Thyroid gland (tissue), 4 donors: ENCODE results near the gene HKDC1. TPM values are rescaled to one million over a fixed set of nuclear protein-coding genes. Genes with fewer than 3 reads are reported as not detected.

ENCODE experiments used
- DNase-seq, 2 donors: peaks; one replicate each; pipeline ENCODE4 v3.0.0-alpha.2; 2019
- H3K27ac ChIP-seq, 3 donors: fragments of 200-600 bp; sonication (generic); 1 replicate in 2 of 3; 2 replicates in 1 of 3; pipeline ENCODE4 v1.5.1; 2016 to 2019; ENCODE audit warnings: mild to moderate bottlenecking in 1 of 3, moderate library complexity in 1 of 3
- H3K27me3 ChIP-seq: fragments of 200-600 bp; sonication (generic); one replicate; pipeline ENCODE4 v1.5.1; 2019
- H3K36me3 ChIP-seq, 2 donors: fragments of 200-600 bp; sonication (generic); one replicate each; pipeline ENCODE4 v1.5.1; 2016 to 2019
- H3K4me1 ChIP-seq, 2 donors: fragments of 200-600 bp; sonication (generic); one replicate each; pipeline ENCODE4 v1.5.1; 2017 to 2019
- H3K4me3 ChIP-seq, 3 donors: fragments of 200-600 bp; sonication (generic); replicated peaks in 1 of 3; 1 replicate in 2 of 3; 2 replicates in 1 of 3; pipeline ENCODE4 v1.5.1; 2016; ENCODE audit warnings: mild to moderate bottlenecking in 1 of 3
- H3K9me3 ChIP-seq: fragments of 200-600 bp; sonication (generic); one replicate; pipeline ENCODE4 v1.5.1; 2017
- POLR2A ChIP-seq, 2 donors: fragments of 450-650 bp; IDR thresholded peaks; one replicate each; pipeline ENCODE4 v1.6.1; 2017; ENCODE audit warnings: antibody characterized with exemption in 2 of 2, mild to moderate bottlenecking in 2 of 2, moderate library complexity in 1 of 2
- WGBS, 2 donors: methylation state at CpG; one replicate each; pipeline ENCODE4 v1.1.5; 2017; 5-methylcytosine and 5-hydroxymethylcytosine counted together
- intact Hi-C: fragments of 100-400 bp; cut with DNase I; formaldehyde crosslinking; loops from one replicate; pipeline ENCODE4 v1.15.1; 2023
- total RNA-seq, 4 donors: library from RNA; depleted of rRNA; stranded (reverse); fragments of >200 nt; gene quantifications; one replicate each; pipeline ENCODE4 v1.2.3, GENCODE V29; 2016
- TF ChIP-seq, protein P1 (sequence below), 6 experiments: fragments of 200-600 bp in 3 of 6; fragments of 450-650 bp in 3 of 6; sonication (generic) in 3 of 6; IDR thresholded peaks; one replicate each; pipeline ENCODE4 v1.5.1; 2016 to 2019; ENCODE audit warnings: antibody characterized with exemption in 6 of 6, mild to moderate bottlenecking in 2 of 6, inconsistent platforms in 1 of 6, moderate library complexity in 1 of 6

Gene HKDC1
- total RNA-seq, 4 donors from 2014 or later = 2.4 to 21.1 (median 8.5) TPM

DNA sequence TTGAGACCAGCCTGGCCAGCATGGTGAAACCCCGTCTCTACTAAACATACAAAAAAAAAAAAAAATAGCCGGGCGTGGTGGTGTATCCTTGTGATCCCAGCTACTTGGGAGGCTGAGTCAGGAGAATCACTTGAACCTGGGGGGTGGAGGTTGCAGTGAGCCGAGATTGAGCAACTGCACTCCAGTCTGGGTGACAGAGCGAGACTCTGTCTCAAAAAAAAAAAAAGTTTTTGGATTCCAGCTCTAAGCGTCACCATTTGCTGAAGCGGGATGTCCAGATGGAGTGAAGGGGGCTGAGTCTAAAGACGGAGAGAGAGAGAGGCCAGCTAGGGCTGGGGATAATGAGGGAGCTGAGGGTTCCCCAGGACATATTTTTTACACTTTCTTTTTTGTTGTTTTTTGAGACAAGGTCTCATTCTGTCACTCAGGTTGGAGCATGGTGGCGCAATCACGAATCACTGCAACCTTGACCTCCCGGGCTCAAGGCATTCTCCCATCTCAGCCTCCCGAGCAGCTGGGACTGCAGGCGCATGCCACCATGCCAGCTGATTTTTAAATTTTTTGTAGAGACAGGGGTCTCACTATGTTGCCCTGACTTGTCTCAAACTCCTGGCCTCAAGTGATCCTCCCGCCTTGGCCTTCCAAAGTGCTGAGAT lies 48.8 kb downstream of the HKDC1 start:
- H3K4me1 ChIP-seq = no peaks in the 10 kb centered on the region
- no peak overlapping the region for H3K27ac ChIP-seq
- intact Hi-C loops = no loop called here
- no peaks in the 10 kb centered on the region for H3K9me3 ChIP-seq
- no peak for DNase-seq
- no peaks in the 10 kb centered on the region for H3K27me3 ChIP-seq
- H3K4me3 ChIP-seq = no peak overlapping the region
- no peaks in the 10 kb centered on the region for H3K36me3 ChIP-seq
- TF ChIP-seq, protein P1, sequence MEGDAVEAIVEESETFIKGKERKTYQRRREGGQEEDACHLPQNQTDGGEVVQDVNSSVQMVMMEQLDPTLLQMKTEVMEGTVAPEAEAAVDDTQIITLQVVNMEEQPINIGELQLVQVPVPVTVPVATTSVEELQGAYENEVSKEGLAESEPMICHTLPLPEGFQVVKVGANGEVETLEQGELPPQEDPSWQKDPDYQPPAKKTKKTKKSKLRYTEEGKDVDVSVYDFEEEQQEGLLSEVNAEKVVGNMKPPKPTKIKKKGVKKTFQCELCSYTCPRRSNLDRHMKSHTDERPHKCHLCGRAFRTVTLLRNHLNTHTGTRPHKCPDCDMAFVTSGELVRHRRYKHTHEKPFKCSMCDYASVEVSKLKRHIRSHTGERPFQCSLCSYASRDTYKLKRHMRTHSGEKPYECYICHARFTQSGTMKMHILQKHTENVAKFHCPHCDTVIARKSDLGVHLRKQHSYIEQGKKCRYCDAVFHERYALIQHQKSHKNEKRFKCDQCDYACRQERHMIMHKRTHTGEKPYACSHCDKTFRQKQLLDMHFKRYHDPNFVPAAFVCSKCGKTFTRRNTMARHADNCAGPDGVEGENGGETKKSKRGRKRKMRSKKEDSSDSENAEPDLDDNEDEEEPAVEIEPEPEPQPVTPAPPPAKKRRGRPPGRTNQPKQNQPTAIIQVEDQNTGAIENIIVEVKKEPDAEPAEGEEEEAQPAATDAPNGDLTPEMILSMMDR (IDR thresholded peaks at IDR 0.05) = no peak
- no peak for TF ChIP-seq POLR2A (IDR thresholded peaks at IDR 0.05)
- WGBS, 2 donors = 88 to 94% methylated on average over 14 of the region's 14 CpGs

DNA sequence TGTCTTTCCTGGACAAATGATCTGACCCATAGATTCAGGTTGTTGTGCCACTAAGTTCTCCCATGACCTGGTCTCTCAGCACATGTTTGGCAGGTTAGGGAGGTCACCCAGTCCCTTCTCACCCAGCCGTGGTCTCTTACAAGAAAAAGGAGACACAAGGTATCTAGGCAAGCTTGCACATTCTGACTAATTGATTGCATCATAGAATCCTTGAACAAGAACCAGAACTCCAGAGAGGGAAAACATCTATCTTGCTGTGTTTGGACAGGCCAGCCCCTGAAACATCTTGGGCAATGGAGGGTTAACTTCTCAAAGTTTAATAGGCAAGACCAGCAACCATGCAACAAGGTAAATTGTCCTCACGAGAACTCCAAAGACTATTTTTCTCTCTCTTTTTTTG lies 49.6 kb downstream of the HKDC1 start:
- H3K36me3 ChIP-seq = no peaks in the 10 kb centered on the region
- intact Hi-C loops = no loop called here
- H3K9me3 ChIP-seq = no peaks in the 10 kb centered on the region
- WGBS, 2 donors = 81 to 87% methylated on average over 2 of the region's 2 CpGs
- no peaks in the 10 kb centered on the region for H3K27me3 ChIP-seq
- H3K27ac ChIP-seq = no peak overlapping the region
- no peak overlapping the region for H3K4me3 ChIP-seq
- no peak for DNase-seq
- TF ChIP-seq POLR2A (IDR thresholded peaks at IDR 0.05) = no peak
- TF ChIP-seq, protein P1 (IDR thresholded peaks at IDR 0.05) = no peak
- H3K4me1 ChIP-seq = no peaks in the 10 kb centered on the region

DNA sequence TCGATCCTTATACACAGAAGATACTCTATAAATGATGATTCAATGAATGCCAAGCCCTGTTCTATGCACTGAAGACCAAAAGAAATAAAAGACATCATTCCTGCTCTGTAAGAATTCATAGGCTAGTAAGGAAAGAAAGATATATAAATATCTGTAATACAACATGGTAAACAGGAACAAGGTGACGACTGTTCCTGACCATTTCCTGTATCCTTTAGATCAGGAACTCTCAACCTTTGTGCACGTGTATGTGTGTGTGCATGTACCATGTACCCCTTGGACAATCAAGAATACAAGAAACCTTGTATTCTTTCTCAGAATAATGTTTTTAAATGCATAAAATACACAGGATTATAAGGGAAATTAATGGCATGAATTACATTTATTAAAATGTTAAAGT lies 50.9 kb downstream of the HKDC1 start:
- WGBS, 2 donors = 80 to 86% methylated on average over 3 of the region's 3 CpGs
- no peak overlapping the region for H3K27ac ChIP-seq
- H3K9me3 ChIP-seq = no peaks in the 10 kb centered on the region

DNA sequence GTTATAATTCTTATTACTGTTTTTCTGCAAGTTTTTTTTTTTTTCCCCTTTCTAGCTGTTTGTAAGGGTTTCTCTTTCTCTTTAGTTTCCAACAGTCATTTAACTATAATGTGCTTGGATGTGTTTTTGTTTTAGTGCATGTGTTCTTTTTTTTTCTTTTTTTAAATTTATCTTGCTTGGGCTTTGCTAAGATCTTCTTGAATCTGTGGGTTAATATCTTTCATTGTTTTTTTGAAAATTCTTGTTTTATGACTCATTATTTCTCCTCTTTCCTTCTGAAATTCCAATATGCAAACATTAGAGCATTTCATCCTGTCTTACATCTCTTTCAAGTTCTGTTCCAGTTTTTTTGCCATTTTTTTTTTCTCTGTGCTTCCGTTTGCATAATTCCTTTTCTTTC lies 52.5 kb downstream of the HKDC1 start:
- no peak overlapping the region for H3K27ac ChIP-seq
- DNase-seq = no peak
- H3K4me1 ChIP-seq = no peaks in the 10 kb centered on the region
- no peaks in the 10 kb centered on the region for H3K9me3 ChIP-seq
- no peak overlapping the region for H3K4me3 ChIP-seq
- 91% methylated on average over 1 of the region's 1 CpG for WGBS, 2 donors
- no peaks in the 10 kb centered on the region for H3K27me3 ChIP-seq
- no peaks in the 10 kb centered on the region for H3K36me3 ChIP-seq
- intact Hi-C loops = no loop called here
- no peak for TF ChIP-seq POLR2A (IDR thresholded peaks at IDR 0.05)
- TF ChIP-seq, protein P1 (IDR thresholded peaks at IDR 0.05) = no peak

More for the DNA sequence above, 50.9 kb downstream of the HKDC1 start:
- Histone ChIP-seq H3K4me1 (no peaks in the 10 kb centered on the region), H3K4me3 (no peak overlapping the region), H3K36me3 (no peaks in the 10 kb centered on the region), H3K27me3 (no peaks in the 10 kb centered on the region)
- no peak for TF ChIP-seq POLR2A (IDR thresholded peaks at IDR 0.05)
- TF ChIP-seq, protein P1 (IDR thresholded peaks at IDR 0.05) = no peak
- DNase-seq = no peak
- intact Hi-C loops = no loop called here

DNA sequence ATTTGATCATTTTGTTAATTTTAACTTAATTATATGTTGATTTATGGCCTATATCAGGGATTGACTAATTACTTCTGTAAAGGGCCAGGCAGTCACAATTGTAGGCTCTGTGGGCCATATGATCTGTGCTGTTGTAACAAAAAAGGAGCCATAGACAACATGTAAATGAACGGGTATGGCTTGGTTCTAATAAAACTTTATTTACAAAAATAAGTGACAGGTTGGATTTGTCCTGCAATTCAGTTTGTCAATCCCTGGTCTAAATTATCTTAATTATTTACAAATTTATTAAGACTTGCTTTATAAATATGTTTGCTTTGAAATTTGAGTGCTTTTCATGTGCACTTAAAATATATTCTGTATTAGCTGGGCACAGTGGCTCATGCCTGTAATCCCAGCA lies 55.3 kb downstream of the HKDC1 start:
- DNase-seq = no peak
- no peak for TF ChIP-seq POLR2A (IDR thresholded peaks at IDR 0.05)
- TF ChIP-seq, protein P1 (IDR thresholded peaks at IDR 0.05) = no peak
- no peaks in the 10 kb centered on the region for H3K36me3 ChIP-seq
- H3K4me3 ChIP-seq = no peak overlapping the region
- H3K9me3 ChIP-seq = no peaks in the 10 kb centered on the region
- WGBS, 2 donors = 96 to 100% methylated on average over 1 of the region's 1 CpG
- intact Hi-C loops = no loop called here
- no peak overlapping the region for H3K27ac ChIP-seq
- peaks cover 11 to 16% of the 10 kb centered on the region in 2 donors for H3K4me1 ChIP-seq
- no peaks in the 10 kb centered on the region for H3K27me3 ChIP-seq
